Spinal cord (tissue), 10 donors: ENCODE measurements around the gene C19orf38. TPM values are rescaled to one million over a fixed set of nuclear protein-coding genes. Genes with fewer than 3 reads are reported as not detected.

Experiments used
- DNase-seq, 6 donors: peaks; one replicate each; pipeline versions ENCODE4 v3.0.0 to v3.0.0-alpha.2; 2013 to 2015; ENCODE audit warnings: low spot score in 6 of 6, low read depth in 4 of 6
- H3K27ac ChIP-seq: one replicate; pipeline ENCODE4 v1.5.1; 2013; ENCODE audit warnings: low read depth, low read length, control low read depth
- H3K27me3 ChIP-seq: one replicate; pipeline ENCODE4 v1.6.1; 2013; ENCODE audit warnings: low read length; ENCODE audit not compliant: control insufficient read depth, insufficient read depth
- H3K36me3 ChIP-seq: one replicate; pipeline ENCODE4 v1.6.1; 2013; ENCODE audit warnings: low read length; ENCODE audit not compliant: control insufficient read depth, insufficient read depth
- H3K4me1 ChIP-seq: one replicate; pipeline ENCODE4 v1.6.1; 2013; ENCODE audit warnings: low read length; ENCODE audit not compliant: control insufficient read depth, insufficient read depth
- H3K4me3 ChIP-seq: one replicate; pipeline ENCODE4 v1.5.1; 2013; ENCODE audit warnings: low read depth, low read length, control low read depth
- H3K9me3 ChIP-seq: one replicate; pipeline ENCODE4 v1.6.1; 2013; ENCODE audit warnings: low read length; ENCODE audit not compliant: control insufficient read depth, insufficient read depth
- WGBS: methylation state at CpG from one replicate; pipeline ENCODE4 v1.1.5; 2013; ENCODE audit warnings: missing lambda C conversion rate; ENCODE audit not compliant: insufficient coverage; 5-methylcytosine and 5-hydroxymethylcytosine counted together
- polyA plus RNA-seq, 2 donors: library from polyadenylated mRNA; unstranded; fragments of 120-200 nt; gene quantifications; one replicate each; pipeline ENCODE4 v1.2.1, GENCODE V29; 2013; ENCODE audit not compliant: insufficient read length in 2 of 2
- total RNA-seq, 2 donors: library from RNA; depleted of rRNA in 1 of 2; stranded (reverse); fragments of 120-200 nt in 1 of 2; fragments of >200 nt in 1 of 2; gene quantifications; one replicate each; pipeline versions ENCODE4 v1.2.3 to v1.2.4, GENCODE V29; 2013 to 2014
- donor health status: healthy.

Gene C19orf38
- total and polyA plus RNA-seq, 4 donors = 1.3 to 2.9 (median 2.2) TPM

DNA sequence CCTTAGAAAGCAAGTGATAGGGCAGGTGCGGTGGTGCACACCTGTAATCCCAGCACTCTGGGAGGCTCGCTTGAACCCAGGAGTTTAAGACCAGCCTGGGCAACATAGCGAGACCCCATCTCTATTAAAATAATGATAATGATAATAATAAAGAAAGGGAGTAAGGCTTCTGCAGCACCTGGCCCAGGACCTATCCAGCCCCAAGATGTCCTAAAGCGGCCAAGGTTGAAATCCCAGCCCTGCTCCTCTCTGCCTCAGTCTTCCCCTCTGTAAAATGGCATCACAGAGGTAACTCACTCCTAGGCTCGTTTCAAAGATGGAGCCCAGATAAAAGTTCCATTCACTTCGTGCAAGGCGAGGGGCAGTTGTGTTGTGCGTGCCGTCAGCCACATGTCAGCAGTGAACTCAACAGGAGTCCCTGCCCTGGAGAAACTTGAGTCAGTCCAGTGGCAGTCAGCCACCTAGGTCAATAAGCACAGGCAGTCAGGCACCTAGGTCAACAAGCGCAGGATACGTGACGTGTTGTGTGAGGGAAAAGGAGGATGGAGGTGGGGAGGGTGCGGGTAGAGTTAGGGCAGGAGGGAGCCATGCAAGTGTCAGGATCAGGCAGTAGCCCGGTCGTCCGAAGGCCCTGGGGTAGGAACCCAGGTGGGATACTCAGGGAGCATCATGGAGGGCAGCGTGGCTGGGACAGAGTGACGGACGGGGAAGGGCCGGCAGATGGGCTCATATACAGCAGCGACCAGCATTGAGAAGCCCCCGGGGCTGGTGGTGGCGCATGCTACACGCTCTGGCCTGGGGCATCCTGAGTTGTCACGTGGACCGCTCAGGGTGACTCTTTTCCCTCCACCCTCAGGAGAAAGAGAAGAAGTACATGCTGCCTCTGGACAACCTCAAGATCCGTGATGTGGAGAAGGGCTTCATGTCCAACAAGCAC lies 28.8 kb upstream of the C19orf38 start:
- WGBS = 95% methylated on average over 24 of the region's 27 CpGs
- H3K27ac ChIP-seq = no peak overlapping the region
- no peak overlapping the region for H3K4me3 ChIP-seq
- H3K36me3 ChIP-seq = peaks cover 95% of the 10 kb centered on the region
- H3K4me1 ChIP-seq = peaks cover 11% of the 10 kb centered on the region
- H3K9me3 ChIP-seq = no peaks in the 10 kb centered on the region
- H3K27me3 ChIP-seq = no peaks in the 10 kb centered on the region
- no peak for DNase-seq

DNA sequence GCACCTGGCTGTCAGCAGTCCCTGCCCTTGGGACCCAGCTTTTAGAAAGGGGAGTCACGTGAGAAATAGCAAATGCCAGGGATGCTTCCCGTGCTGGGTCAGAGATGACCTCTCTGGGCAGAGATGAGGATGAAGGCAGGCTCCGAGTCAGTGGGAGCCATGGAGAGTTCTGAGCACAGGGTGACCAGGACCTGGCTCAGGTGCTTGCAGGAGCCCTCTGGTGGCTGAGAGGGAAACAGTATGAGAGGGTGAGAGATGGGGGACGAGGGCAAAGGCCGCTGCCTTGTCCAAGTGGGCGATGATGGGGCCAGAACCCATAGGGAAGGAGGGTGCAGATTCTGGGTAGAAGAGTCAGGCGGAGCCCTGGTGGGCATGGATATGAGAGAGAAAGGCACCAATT lies 28.0 kb upstream of the C19orf38 start:
- DNase-seq = no peak
- no peaks in the 10 kb centered on the region for H3K27me3 ChIP-seq
- H3K27ac ChIP-seq = no peak overlapping the region
- no peaks in the 10 kb centered on the region for H3K9me3 ChIP-seq
- WGBS = 93% methylated on average over 7 of the region's 7 CpGs
- no peak overlapping the region for H3K4me3 ChIP-seq
- H3K36me3 ChIP-seq = peaks cover 98% of the 10 kb centered on the region
- peaks cover 11% of the 10 kb centered on the region for H3K4me1 ChIP-seq

DNA sequence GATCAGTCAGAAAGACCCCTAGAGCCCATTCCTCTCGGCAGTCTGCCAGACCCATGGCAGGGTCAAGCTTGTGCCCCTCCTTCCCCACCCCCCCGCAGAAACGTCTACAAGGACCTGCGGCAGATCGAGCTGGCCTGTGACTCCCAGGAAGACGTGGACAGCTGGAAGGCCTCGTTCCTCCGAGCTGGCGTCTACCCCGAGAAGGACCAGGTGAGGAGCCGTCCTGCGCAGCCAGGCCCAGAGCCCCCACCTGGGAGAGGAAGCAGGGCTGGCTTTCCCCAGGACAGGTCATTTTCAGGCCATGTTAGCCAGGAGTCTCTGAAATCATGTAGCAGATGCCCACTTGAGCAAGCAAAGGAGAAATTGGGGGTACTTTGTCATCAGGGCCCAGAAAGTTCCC lies 24.5 kb upstream of the C19orf38 start:
- H3K36me3 ChIP-seq = peaks cover 91% of the 10 kb centered on the region
- H3K4me1 ChIP-seq = no peaks in the 10 kb centered on the region
- no peaks in the 10 kb centered on the region for H3K9me3 ChIP-seq
- H3K4me3 ChIP-seq = no peak overlapping the region
- no peak overlapping the region for H3K27ac ChIP-seq
- H3K27me3 ChIP-seq = no peaks in the 10 kb centered on the region
- DNase-seq = no peak
- 98% methylated on average over 12 of the region's 12 CpGs for WGBS

DNA sequence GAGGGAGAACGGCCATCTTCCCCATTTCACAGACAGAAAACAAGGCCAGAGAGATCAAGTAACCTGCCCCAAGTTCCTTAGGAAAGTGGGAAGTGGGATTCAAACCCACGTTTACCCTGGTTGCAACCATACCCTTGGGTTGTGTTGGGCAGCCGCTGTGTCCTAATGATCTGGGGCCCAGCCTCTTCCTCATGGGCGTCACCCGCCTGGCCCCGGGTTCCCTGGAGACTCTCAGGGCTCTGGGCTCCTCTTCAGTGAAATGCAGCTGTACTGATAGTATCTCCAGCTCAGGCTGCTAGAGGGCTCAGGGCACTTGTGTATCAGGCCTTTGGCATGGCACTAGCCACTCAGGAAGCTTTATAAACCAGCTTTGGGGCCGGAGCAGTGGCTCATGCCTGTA lies 22.0 kb upstream of the C19orf38 start:
- 91% methylated on average over 6 of the region's 7 CpGs for WGBS

DNA sequence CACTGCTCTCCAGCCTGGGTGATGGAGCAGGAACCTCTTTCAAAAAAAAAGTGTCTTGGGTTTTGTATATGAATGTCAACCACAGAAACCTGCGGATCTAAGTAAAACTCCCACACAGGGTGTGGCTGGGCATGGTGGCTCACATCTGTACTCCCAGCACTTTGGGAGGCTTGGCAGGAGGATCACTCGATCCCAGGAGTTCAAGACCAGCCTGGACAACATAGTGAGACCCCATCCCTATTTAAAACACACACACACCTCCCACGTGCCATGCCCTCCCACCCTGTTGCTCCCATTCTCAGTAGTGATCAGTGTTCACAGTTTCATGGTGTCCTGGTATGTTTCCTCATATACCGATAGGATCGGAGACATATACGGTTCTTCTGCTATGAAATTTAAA lies 21.4 kb upstream of the C19orf38 start:
- WGBS = 100% methylated on average over 3 of the region's 6 CpGs
- H3K4me1 ChIP-seq = no peaks in the 10 kb centered on the region
- no peaks in the 10 kb centered on the region for H3K27me3 ChIP-seq
- H3K36me3 ChIP-seq = peaks cover 92% of the 10 kb centered on the region
- DNase-seq = no peak
- no peak overlapping the region for H3K27ac ChIP-seq
- H3K4me3 ChIP-seq = no peak overlapping the region
- H3K9me3 ChIP-seq = no peaks in the 10 kb centered on the region

More for the DNA sequence above, 22.0 kb upstream of the C19orf38 start:
- Histone ChIP-seq H3K9me3 (no peaks in the 10 kb centered on the region), H3K36me3 (peaks cover 92% of the 10 kb centered on the region), H3K27ac (no peak overlapping the region), H3K27me3 (no peaks in the 10 kb centered on the region), H3K4me3 (no peak overlapping the region), H3K4me1 (no peaks in the 10 kb centered on the region)
- DNase-seq = no peak

DNA sequence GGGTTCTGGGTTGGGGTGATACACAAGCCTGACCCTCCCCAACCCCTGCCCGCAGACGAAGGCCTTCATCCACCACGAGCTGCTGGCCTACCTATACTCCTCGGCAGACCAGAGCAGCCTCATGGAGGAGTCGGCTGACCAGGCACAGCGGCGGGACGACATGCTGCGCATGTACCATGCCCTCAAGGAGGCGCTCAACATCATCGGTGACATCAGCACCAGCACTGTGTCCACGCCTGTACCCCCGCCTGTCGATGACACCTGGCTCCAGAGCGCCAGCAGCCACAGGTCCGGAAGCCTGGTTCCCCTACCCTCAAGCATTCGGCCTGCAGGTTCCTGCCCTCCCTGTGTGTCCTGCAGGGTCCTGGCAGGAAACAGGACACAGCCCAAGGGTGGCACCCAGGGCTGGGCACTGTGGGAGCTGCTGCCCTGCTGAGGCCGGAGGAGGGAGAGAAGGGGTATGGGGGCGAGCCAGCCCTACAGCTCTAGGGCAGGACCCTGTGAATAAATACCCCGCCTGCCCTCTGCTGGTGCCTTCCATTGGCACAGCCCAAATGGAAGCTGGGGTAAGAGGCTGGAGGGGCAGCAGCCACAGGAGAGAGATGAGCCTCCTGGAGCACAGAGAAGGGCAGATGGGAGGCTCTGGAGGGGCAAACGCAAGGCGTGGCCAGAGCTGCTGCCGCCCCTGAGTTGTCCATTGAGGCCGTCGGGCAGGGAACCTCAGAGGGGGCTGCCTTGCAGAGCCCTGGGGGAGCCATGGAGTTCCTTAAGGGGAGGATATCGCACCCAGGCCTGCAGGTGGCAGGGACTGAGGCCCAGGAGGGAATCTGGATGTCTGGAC lies 19.0 kb upstream of the C19orf38 start:
- H3K9me3 ChIP-seq = no peaks in the 10 kb centered on the region
- H3K4me1 ChIP-seq = no peaks in the 10 kb centered on the region
- H3K27ac ChIP-seq = no peak overlapping the region
- no peak overlapping the region for H3K4me3 ChIP-seq
- peaks cover 93% of the 10 kb centered on the region for H3K36me3 ChIP-seq
- no peak for DNase-seq
- WGBS = 91% methylated on average over 26 of the region's 26 CpGs
- H3K27me3 ChIP-seq = no peaks in the 10 kb centered on the region

DNA sequence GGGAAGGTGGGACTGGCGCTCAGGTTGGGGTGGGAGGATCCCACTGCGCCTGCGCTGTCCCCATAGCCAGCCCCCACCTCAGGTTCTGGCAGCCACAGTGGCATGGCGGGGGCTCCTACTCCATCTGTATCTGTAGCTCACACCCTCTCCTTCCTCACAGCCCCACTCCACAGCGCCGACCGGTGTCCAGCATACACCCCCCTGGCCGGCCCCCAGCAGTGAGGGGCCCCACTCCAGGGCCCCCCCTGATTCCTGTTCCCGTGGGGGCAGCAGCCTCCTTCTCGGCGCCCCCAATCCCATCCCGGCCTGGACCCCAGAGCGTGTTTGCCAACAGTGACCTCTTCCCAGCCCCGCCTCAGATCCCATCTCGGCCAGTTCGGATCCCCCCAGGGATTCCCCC lies 18.2 kb upstream of the C19orf38 start:
- Histone ChIP-seq H3K27me3 (no peaks in the 10 kb centered on the region), H3K9me3 (no peaks in the 10 kb centered on the region), H3K27ac (no peak overlapping the region), H3K4me1 (peaks cover 4% of the 10 kb centered on the region), H3K36me3 (peaks cover 91% of the 10 kb centered on the region), H3K4me3 (no peak overlapping the region)
- 87% methylated on average over 13 of the region's 16 CpGs for WGBS
- no peak for DNase-seq

DNA sequence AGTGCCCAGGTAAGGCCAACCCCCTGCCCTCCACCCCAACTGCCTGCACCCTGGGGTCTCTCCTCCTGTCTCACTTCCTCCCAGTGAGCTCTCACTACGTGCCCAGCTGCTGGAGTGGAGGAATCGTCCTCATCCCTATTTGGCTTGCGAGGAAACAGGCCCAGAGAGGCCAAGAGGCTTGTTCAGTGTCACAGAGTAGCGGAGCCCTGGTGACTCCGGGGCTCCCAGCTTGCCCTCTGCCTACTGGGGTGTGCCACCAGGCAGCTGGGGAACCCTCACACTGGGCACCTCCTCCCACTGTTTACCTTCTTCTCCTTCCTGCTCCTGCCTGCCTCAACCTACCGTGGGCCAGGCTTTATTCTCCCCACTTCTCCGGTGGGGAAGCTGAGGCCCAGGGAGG lies 17.8 kb upstream of the C19orf38 start:
- H3K9me3 ChIP-seq = no peaks in the 10 kb centered on the region
- H3K4me3 ChIP-seq = no peak overlapping the region
- no peak for DNase-seq
- H3K36me3 ChIP-seq = peaks cover 92% of the 10 kb centered on the region
- H3K27me3 ChIP-seq = no peaks in the 10 kb centered on the region
- no peak overlapping the region for H3K27ac ChIP-seq
- peaks cover 8% of the 10 kb centered on the region for H3K4me1 ChIP-seq
- 86% methylated on average over 7 of the region's 7 CpGs for WGBS

DNA sequence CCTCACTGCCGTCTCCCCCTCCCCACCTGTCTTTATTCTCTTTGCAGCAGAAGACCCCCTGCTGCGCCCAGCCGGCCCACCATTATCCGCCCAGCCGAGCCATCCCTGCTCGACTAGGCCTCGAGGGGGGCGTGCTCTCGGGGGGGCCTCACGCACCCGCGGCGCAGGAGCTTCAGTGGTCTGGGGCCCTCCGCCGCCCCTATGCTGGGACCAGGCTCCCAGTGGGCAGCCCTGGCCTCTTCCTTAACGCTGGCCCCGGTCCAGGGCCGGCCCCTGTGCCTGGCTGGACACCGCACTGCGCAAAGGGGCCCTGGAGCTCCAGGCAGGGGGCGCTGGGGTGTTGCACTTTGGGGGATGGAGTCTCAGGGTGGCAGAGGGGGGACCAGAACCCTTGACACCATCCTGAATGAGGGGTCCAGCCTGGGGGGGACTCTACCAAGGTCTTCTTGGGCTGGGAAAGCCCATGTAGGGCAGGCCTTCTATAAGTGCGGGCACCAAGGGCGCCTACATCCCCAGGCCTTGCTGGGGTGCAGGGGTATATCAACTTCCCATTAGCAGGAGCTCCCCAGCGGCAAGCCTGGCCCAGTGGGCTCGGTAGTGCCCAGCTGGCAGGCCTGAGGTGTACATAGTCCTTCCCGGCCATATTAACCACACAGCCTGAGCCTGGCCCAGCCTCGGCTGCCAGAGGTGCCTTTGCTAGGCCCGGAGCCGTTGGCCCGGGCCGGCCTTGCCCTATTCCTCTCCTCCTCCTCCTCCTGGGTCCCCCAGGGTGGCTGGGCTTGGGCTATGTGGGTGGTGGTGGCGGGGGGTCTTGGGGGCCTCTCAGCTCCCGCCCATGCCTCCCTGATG lies 17.1 kb upstream of the C19orf38 start:
- Histone ChIP-seq H3K4me1 (peaks cover 16% of the 10 kb centered on the region), H3K27me3 (no peaks in the 10 kb centered on the region), H3K27ac (no peak overlapping the region), H3K9me3 (no peaks in the 10 kb centered on the region), H3K4me3 (no peak overlapping the region), H3K36me3 (peaks cover 84% of the 10 kb centered on the region)
- no peak for DNase-seq
- WGBS = 65% methylated on average over 25 of the region's 33 CpGs
